HL-60 (cell line): ENCODE data around the gene SAMD14.

ENCODE experiments used
- DNase-seq, 2 experiments: peaks; one replicate each; pipeline ENCODE4 v3.0.0-alpha.2; 2010 to 2020; ENCODE audit warnings: low read depth in 1 of 2, low spot score in 1 of 2
- H3K27ac ChIP-seq: fragments of 250-450 bp; sonication (Bioruptor Pico); replicated peaks from 2 replicates; pipeline ENCODE4 v1.5.1; 2020; ENCODE audit warnings: mild to moderate bottlenecking, moderate library complexity
- H3K27me3 ChIP-seq: fragments of 250-450 bp; sonication (Bioruptor Pico); 2 replicates; pipeline ENCODE4 v1.5.1; 2021; ENCODE audit warnings: mild to moderate bottlenecking, moderate library complexity; ENCODE audit not compliant: insufficient read depth, poor library complexity, severe bottlenecking
- H3K4me3 ChIP-seq: replicated peaks from 2 replicates; pipeline ENCODE4 v1.5.1; 2011; ENCODE audit warnings: mild to moderate bottlenecking, control low read depth, low read length; ENCODE audit not compliant: insufficient read depth
- CTCF ChIP-seq: IDR thresholded peaks from one replicate; pipeline ENCODE4 v1.5.1; 2011; ENCODE audit warnings: low read length, control low read depth, inconsistent platforms; ENCODE audit not compliant: insufficient read depth
- GABPA ChIP-seq: IDR thresholded peaks from 2 replicates; pipeline ENCODE4 v1.6.1; 2012; ENCODE audit warnings: low read depth
- POLR2AphosphoS5 ChIP-seq: IDR thresholded peaks from 2 replicates; pipeline ENCODE4 v1.6.1; 2012; ENCODE audit warnings: low read depth
- REST ChIP-seq: IDR thresholded peaks from 2 replicates; pipeline ENCODE4 v1.6.1; 2012; ENCODE audit warnings: low read depth; ENCODE audit not compliant: insufficient replicate concordance
- SPI1 ChIP-seq: IDR thresholded peaks from 2 replicates; pipeline ENCODE4 v1.6.1; 2012; ENCODE audit warnings: low read depth, mild to moderate bottlenecking, borderline replicate concordance

SAMD14 gene

GRCh38 chr17:50113624-50114320 is 16.2 kb downstream of the SAMD14 start:
- TF ChIP-seq CTCF = no peak
- no peak for TF ChIP-seq POLR2AphosphoS5
- DNase-seq = no peak
- no peak overlapping the region for H3K4me3 ChIP-seq
- no peak overlapping the region for H3K27ac ChIP-seq
- peaks cover 28% of the 10 kb centered on the region for H3K27me3 ChIP-seq

- H3K27me3 ChIP-seq = peaks cover 19% of the 10 kb centered on the region
- DNase-seq = no peak
- no peak for TF ChIP-seq GABPA
- TF ChIP-seq REST = no peak
- no peak for TF ChIP-seq POLR2AphosphoS5
- TF ChIP-seq SPI1 = no peak
- TF ChIP-seq CTCF = no peak
Observed at GRCh38 chr17:50112694-50113093, 17.3 kb downstream of the SAMD14 start.

GRCh38 chr17:50111673-50112655 is 18.0 kb downstream of the SAMD14 start:
- Histone ChIP-seq H3K27me3 (peaks cover 15% of the 10 kb centered on the region), H3K4me3 (no peak overlapping the region), H3K27ac (no peak overlapping the region)
- no peak for TF ChIP-seq POLR2AphosphoS5
- TF ChIP-seq SPI1 = no peak
- no peak for TF ChIP-seq CTCF
- no peak for TF ChIP-seq REST
- TF ChIP-seq GABPA = no peak
- no peak for DNase-seq

More at GRCh38 chr17:50112694-50113093, 17.3 kb downstream of the SAMD14 start:
- no peak overlapping the region for H3K27ac ChIP-seq
- no peak overlapping the region for H3K4me3 ChIP-seq
